Stimulated activated CD4-positive, alpha-beta T cell treated with anti-CD3 and anti-CD28 coated beads, Interleukin-12 subunit alpha, Interleukin-12 subunit beta, amount 100 ng/mL, for 48 hours (primary cell): ENCODE data around the gene PRDM16.

Experiments
- DNase-seq, 3 donors: peaks; one replicate each; pipeline ENCODE4 v3.0.0-alpha.2; 2020; ENCODE audit warnings: low read depth in 2 of 3, low spot score in 1 of 3

Gene PRDM16

GRCh38 chr1:3032371-3033039, 36.5 kb upstream of the PRDM16 start:
- DNase-seq = no peak

DNA sequence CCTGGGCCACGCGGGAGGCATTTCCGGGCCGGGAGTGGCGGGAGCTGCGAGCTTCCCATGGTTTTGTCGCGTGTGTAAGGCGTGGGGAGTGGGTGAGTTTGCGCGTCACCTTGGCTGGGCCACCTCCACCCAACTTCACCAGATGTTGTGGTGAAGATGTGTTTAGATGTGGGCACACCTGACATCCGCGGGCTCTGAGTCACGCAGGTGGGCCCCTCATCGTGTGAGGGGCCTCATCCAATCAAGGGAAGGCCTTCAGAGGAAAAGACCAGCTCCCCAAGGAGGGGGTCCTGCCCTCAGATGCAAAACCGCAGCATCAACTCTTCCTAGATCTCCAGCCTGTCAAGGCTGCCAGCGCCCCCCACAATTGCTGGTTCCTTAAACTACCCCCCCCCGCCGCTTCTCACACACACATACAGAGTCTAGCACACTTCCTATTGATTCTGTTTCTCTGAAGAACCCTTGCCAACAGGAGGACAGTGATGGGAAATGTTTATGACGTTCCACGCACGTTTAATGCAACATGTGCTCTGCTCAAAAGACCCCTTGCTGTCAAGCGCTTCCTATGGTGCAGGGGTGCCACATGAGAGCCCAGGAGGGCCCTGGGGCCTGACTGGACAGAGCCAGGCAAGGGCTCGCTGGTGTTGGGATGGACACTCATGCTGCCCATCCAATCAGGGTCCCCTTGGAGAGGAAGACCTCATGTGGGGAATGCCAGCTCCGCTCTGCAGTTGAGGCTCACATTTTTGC, 35.8 kb upstream of the PRDM16 start:
- DNase-seq = no peak

GRCh38 chr1:3033790-3034090, 35.3 kb upstream of the PRDM16 start:
- no peak for DNase-seq

GRCh38 chr1:3034162-3034561, 34.8 kb upstream of the PRDM16 start:
- DNase-seq = no peak

GRCh38 chr1:3034728-3035562, 34.1 kb upstream of the PRDM16 start:
- no peak for DNase-seq

DNA sequence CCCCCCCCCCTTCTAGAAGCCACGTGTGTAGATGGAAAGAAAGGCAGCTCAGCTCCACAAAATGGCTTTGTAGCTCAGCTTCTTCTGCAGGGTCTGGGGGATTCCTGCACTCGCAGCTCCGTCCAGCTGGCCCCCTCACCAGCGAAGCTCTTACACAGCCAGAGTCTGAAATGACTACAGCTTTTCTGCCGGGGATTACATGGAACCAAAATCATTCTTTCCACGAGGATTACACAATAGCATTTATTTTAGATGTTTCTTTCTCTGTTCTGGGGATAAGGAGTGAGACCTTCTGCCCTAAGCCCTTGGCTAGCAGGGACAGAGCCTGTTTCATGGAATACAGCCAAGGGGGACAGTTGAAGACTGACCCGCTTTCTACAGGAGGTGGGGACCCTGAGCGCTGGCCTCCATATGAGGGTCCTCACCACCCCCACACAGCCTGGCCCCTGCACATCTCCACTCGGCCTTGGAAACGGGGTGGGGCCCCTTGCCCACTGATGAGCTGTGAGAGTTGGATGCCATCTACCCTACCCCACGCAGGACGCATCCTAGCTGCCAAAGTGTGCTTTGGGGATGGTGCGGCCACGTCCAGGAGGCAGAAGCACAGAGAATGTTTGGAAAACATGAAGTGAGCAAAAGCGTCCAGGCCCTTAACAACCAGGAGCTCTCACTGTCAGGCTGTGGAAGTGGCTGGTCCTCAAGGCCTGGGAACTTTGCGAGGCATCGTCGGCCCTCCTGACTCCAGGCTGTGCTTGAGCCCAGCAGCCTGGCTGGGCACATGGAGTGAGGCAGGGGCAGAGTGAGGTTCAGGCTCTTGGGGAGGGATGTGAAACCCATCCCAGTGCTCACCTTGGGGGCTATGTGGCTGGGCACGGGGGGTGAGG, 33.2 kb upstream of the PRDM16 start:
- DNase-seq = no peak

GRCh38 chr1:3036447-3037280, 32.3 kb upstream of the PRDM16 start:
- DNase-seq = no peak

GRCh38 chr1:3037281-3038040, 31.5 kb upstream of the PRDM16 start:
- no peak for DNase-seq

DNA sequence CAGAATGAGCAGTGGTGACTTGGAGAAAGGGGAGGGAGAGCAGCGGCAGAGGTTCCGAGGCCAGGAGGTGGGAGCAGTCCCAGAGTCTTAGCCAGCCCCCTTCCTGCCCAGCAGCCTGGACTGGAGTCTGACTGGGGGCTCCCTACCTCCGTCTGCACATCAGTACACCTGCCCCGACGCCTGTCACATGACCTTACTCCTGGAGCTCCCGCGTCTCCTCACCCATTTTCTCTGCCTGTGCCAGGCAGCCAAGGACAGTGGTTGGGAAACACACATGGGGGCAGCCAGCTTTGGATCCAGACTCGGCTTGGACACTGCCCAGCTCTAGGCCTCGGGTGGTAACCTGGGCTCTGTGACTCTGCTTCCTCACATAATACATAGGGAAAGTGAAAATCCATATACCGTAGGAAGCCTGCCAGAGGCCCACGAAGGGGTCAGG, 30.9 kb upstream of the PRDM16 start:
- DNase-seq = no peak

DNA sequence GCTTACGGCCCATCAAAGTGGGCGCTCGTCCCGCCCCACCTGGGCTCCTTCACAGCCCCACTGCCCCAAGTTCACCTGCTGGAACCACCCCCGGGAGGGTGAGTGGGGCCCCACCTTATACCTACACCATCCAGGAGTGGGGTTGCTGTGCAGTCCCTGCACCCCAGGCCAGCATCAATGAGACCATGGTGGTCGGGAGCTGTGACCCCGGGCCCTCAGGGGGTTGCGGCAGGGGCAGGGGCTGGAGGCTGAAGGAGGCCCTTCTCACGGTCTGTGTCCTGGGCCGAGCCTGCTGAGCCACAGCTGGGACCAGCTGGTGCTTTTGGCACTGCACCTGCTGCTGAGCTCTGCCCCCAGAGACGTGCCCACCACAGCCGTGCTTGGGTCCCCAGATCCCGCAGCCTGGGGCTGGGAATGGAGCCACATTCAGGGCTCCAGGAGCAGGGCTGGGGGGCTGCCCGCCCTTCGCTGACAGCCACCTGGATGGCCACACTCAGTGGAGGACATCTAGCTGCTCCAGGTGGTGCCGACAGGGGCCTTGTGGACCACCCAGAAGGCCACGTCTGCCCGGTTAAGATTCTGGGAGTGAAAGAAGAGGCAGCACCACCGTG, 30.3 kb upstream of the PRDM16 start:
- DNase-seq = no peak

- DNase-seq = no peak
Measured at GRCh38 chr1:3040004-3040403, 29.0 kb upstream of the PRDM16 start.

GRCh38 chr1:3042481-3042880, 26.5 kb upstream of the PRDM16 start:
- DNase-seq = no peak

DNA sequence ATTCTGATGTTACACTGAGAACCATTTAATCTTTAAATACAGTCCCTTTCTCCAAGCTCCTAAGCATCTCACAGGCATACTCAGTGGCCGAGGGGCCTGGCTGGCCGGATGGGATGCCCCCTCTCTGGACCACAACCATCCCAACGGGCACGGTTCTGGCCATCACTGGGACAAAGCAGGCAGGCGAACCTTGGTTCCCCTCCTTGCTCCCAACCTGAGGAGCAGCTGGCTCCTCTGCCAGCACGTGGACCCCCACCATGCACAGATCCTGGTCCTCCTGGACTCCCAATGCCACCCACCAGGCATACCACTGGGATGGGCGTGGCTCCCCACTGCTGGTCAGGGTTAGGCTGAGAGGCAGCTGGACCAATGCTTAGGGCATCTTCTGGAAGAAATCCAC, 19.8 kb upstream of the PRDM16 start:
- no peak for DNase-seq

DNA sequence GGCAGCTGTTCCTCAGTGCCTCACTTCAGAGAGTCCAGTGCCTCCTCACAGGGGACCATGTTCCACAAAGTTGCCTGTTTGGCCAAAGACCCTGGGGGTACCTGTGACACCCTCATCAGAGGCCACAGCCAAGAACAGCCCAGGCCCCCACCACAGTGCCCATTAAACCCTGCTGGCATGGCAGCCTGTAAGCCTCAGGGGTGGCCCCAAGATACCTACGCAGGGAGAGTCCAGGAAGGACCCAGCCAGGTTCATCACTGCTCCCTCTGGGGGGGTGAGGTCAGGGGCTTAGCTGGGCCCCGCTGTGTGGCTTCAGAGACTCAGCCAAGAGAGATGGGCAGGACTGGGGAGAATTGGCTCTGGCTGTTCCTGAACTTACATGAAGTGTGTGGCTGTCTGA, 19.1 kb upstream of the PRDM16 start:
- DNase-seq = no peak

DNA sequence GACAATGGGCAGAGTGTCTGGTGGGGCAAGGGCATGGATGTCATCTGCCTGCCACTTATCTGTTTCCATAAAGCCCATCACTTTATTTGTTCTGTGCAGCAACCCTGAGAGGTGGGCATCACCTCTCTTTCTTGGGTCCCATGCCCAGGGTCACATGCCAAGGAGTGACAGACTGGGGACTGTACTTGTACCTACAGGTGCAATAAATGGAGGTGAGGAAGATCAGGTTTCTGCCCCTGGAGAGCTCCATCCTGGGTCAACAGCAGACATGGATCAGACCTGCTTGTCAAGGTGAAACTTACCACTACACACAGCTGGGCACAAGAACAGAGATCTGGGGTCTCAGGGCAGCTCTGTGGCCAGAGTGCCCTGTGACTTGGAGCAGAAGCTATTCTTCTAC, 18.4 kb upstream of the PRDM16 start:
- no peak for DNase-seq

GRCh38 chr1:3051270-3052268, 17.4 kb upstream of the PRDM16 start:
- DNase-seq = no peak

- no peak for DNase-seq
Measured at GRCh38 chr1:3052501-3052900, 16.5 kb upstream of the PRDM16 start.
